ENCODE results near the gene EMX2.

EMX2 gene

DNA sequence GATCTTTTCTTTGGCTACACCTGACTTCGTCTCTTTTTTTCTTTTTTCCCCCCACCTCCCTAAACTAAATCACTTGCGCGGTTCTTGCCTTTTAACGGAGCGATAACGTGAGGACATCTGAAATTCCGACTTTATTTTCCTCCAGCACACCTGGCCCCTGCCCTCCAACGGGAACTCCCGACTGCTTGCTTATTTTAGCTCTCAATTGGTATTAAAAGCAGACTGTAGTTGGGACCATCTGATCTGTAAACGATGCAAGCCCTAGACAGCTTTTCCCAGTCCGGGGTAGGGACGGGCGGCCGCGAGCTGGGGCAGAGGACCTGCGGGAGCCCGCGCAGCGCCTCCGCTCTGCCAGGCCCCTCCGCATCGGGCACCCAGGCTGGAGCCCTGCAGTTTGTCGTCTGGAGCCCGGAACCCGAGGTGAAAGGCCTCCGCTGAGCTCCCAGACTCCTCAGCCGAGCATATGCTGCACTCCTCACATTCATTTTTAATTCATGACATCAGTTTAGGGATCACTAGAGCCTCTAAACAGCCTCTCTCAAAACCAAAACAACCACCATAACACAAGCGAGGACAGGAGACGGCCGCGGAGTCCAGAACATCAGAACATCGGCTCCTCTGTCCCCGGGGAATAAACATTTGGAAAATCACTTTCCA lies 10.0 kb upstream of the EMX2 start:
- DNase-seq: no peak

DNA sequence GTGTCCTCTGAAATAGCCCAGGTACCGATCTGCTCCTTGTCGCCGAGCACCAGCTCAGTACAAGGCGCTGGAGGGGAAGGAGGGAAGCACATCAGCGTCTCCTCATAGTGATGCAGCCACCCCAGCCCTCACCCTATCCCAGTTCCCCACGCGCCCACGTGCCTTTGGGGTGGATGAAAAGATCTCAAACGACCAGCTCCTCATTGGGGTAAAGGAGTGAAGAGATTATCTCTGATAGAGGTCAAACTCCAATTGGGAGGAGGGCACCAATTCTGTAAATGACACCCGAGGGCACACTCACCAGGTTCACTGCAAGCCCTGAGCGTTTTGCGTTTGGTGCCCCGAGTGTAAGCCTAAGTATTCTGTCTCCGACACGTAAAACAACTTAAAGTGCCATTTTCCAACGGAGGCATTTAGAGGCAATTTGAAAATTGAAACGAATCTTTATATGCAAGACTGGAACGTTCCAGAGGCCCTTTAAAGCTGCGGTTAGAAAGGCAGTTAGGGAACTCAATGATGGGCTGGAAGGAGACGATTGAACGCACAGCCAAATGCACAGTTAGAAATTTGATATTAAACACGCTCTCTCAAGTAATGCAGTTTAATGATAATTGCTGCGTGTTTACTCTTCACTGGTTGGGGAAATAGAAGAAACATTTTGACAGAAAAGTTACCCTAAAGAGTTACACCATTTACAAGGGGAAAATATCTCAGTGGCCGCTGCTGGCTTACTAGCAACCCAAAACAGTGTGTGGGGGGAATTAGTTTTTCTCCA lies 8.9 kb upstream of the EMX2 start:
- DNase-seq: no peak

DNA sequence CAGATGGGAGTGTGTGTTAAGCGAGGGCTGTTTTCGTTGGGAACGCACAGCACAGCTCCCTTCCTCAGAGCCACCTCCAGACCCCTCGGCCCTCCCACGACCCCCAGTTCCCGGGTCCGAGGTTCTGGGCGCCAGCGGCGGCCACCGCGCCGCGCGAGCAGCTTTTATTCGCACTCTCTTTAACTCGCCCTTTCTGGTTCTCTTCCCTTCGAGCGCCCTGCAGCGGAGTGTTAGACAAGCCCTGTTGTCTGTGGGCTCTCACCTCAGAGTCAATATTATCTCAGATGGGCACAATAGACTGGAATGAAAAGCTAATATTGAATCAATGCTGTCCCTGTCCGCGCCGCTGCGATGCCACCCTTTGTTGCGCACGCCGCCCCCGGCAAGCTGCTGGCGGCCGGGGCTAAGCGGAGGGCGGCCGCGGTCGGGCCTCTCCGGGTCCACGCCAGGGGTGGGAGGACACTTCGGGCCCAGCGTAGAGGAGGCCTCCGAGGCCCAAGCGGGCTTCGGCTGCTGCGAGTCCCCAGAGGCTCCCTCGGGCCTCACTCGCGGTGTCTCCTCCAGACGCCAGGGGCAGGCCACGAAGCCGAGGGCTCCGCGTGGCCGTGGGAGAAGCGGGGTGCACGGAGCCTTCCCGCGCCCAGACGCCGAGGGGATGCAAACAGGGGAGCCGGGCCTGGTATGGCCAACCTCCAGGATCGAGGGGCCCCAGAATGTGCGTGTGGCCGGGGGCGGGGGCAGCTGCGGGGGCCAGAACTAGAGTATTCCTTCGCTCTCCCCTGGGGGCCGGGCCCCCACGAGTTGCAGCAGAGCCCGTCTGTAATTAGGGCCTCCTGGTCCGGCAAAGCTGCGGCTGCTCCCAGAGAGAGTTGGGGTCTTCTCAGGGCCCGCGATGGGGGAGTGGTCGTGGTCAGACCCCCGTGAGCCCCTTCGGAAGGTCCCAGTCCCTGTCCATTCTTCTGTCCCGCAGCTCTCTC lies 7.9 kb upstream of the EMX2 start:
- no peak for DNase-seq

DNA sequence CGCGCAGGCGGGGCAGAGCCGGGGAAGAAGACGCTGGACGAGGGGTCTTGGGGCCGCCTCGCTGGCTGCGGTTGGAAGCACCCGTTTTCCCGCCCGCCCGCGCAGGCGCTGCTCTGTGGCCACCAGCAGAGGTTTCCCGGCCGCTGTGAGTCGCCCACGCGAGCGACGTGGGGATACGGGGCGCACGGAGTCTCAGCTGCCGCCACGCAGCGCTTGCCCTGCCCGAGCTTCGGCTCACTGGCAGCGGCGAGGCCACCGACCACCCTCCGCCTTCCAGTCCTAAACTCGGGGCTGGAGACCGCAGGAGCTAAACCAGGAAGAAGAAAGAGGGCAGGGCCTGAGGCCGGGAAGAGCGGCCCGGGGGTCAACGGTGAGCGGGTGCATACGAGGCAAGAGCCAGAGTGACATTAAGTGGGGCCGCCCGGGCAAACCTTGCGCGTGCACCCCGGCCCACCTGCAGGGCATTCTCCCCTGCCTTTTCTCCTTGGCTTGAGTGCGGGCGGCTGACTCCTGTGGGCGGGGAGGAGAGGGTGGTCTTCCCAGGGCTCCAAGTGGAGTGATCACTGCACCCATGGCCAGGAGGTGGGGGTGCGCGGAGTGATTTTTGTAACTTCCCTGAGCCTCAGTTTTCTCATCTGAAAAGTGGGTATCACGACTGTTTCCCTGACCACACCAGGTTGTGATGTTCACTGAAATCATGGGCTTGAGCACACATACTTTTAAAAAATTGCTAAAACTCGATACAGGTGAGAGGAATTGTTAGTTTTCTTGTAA lies 7.1 kb upstream of the EMX2 start:
- no peak for DNase-seq

DNA sequence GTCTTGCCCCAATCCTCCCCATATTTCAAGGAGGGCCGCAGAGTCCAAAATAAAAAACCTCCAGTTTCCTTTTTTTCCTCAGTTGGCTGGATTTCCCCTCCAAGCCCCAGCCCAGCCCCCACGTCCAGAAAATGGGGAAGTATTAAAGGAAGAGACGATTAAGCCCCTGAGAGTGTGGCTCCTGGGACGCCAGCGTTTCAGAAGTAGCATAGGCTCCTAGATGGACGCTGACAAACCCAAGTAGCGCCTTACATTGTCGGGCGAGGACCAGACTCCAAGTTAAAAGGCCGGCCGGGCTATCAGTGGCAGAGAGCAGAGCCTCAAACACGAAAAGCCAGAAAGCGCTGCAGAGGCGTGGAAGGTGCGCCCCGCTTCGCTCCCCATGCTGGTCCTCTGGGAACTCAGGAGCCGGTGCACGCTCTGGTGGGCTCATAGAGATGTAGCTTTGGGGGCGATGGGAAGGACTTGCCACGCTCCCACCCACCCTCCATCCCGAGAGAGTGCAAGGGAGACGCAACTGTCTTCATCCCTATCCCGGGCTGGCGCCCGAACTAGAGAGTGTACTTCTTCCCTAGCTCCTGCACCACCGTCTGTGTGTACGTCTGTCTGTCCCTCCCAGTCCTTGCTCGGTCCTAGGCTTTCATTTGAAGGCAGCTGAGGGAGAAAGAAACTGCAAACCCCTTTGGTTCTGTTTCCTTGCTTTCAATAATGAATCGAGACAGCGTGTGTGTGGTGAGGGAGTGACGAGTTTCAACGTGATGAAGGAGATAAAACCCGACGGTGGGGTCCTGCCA lies 6.3 kb upstream of the EMX2 start:
- DNase-seq: no peak

DNA sequence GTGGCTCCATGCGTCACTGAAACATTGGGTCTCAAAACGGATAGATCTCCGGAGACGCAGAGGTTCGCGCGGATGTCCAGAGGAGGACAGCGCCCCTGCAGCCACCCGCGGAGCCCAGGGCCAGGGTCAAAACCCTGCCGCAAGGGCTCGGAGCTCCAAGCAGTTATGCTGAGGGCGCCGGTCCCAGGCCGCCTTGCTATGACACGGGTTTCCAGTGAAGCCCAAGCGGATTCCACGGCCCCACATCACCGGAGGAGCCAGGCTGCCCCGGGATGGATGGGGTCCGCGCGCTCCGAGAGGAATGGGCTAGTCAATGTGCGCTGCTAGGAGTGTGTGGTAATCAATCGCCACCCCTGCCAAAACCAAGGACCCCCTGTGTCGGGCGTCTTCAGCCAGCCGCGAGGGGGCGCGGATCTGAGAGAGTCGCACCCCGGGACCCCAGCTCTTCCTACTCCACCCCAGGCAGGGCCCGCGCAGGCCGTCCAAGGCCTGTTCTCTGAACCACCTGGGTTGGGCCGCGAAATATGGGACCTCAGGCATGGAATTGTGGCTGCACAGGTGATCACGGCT lies 5.6 kb upstream of the EMX2 start:
- DNase-seq: no peak

DNA sequence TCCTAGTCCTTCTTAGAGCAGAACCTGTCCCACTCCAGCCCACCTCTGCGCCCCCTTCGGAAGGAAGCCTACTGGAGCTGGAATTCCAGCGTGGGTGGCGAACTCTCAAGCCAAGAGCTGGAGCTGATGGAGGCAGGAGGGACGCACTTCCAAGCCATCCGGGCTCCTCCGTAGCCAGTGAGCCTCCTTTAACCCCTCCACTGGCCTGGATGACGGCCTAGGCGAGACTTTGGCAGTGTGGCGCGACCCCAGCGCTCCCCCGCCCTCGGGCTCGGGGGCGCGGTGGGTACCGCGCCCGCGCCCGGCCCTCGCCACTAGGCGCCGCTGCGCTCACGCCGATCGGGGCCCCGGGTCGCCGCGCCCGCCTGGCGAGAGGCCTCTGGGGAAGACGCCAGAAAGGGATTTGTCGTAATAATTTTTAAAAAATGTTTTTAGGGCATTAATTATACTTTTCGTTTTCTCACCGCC lies 5.1 kb upstream of the EMX2 start:
- no peak for DNase-seq

DNA sequence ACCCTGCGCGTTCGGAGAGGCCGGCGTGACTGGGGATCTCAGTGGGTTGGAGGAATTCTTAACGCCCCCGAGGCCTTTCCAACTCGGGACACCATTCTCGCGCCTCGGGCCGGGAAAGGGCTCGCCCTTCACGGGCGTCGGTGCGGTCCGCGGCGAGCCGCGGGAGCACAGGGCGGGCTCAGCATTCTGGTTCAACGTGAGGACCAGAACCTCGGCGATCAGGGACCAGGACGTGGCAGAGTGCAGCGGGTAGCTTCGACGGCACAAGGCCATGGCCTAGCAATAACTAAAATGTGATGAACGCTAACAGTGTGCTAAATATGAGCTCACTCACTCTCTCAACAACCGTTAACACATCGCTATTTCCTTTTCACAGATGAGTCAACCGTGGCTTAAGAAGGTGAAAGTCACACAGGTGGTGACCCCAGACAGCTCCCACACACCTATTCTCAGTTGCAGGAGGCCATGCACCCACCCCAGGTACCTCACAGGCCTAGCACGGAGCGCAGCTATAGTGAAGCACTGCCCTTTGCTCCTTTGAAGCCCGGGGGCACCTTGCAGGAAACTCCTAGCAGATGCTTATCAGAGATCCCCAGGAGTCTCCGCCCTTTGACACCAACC lies 4.5 kb upstream of the EMX2 start:
- no peak for DNase-seq

DNA sequence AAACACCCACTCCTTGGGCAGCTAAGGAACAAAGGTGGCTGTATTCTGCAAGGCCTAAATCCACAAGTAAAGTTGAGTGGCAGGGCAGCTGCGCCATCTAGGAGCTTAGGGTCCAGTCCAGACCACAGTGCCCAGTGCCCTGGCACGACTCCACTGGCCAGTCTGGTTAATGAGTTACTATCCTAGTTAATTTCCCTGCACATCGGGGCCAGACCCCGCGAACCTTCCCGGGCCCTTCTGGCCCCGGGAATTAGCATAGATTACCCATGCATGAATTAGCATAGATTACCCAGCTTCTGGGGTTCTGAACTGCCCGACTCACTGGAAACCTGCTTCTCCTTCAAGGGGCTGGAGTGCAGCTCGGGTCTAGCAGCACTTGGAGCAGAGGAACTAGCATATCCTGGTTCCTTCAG lies 3.2 kb upstream of the EMX2 start:
- no peak for DNase-seq

DNA sequence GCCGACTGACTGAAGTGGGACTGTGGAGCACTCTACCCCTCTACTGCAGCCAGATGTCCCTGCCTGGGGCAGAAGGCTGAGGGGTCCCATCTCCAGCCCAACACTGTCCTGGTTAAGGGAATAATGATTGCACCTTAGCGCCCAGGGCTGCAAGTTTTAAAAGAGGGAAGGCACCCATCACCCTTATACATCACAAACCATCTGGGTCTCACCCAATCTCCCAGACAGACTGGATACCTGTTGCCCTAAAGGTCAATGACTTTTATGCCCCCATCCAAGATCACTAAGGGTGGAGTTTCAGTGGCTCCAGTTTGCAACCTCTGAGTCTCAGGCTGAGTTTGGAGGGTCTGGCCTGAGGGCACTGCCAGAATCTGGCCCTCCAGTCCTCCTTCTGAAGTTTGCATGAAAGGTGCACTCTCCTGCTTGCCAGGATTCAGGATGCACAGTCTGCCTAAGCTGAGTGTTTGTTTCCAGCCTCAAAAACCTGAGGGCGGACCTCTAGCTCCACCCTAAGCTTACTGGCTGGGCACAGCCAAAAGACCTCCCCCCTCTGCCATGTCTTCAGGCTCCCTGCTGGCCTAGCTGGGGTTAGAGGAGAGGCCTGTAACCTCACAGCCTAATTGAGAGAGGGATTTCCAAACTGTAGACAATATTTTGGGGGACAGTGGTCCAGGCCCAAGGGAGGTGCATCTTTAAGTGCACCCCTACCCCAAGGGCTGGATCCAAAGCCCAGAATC lies 2.5 kb upstream of the EMX2 start:
- no peak for DNase-seq

DNA sequence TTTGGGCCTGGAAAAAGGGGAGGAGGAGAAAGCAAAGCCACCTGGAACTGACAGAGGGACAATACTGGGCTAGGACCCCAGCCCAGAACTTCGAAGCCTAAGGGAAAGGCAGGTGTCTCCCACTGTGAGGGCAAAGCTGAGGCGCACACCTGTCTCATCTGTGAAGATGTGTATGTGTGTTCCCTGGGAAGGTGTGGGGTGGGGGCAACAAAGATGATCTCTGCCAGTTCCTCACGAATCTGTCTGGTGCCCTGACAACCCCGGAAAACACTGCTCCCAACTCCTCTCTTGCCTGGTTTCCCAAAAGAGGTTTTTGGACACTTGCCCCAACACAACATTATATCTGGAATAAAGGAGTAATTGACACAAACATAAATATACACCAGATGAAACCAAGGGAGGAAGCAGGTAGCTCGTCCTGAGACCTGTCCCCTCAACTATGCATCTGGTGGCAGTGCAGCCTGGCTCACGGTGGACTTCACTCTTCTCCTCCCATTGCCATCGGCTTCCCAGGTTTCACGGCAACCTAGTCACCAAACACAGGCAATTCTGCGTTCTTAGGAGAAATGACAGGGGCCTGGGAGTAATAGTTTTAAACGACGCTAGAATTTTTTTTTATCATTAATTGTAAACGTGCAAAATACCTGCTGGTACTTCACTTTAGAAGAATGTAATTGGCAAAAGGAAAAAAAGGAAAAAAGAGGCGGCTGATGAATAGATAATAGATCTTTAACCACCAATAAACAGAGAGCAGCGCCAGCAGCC lies 1.7 kb upstream of the EMX2 start:
- no peak for DNase-seq

DNA sequence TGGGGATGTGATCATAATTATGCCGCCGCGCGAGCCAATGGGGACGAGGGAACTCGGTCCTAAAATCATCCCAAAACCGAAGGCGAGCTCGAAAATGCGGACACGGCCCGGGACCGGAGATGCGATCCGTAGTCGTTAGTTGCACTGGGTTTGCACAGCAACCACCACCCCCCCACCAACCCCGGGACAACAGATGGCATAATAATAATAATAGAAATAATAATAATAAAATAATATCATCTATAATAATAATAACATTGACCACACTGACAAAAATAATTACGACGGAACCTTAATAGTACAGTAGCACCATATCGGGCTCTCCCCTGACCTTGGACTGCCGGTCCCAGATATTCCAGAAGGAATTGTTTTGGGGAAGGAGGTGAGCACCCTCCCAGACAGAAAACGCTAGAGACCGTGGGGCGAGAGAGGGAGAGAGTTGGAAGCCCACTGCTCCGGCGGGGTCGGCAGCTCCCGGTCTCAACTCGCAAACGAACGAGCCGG lies 1.1 kb upstream of the EMX2 start:
- DNase-seq: no peak

DNA sequence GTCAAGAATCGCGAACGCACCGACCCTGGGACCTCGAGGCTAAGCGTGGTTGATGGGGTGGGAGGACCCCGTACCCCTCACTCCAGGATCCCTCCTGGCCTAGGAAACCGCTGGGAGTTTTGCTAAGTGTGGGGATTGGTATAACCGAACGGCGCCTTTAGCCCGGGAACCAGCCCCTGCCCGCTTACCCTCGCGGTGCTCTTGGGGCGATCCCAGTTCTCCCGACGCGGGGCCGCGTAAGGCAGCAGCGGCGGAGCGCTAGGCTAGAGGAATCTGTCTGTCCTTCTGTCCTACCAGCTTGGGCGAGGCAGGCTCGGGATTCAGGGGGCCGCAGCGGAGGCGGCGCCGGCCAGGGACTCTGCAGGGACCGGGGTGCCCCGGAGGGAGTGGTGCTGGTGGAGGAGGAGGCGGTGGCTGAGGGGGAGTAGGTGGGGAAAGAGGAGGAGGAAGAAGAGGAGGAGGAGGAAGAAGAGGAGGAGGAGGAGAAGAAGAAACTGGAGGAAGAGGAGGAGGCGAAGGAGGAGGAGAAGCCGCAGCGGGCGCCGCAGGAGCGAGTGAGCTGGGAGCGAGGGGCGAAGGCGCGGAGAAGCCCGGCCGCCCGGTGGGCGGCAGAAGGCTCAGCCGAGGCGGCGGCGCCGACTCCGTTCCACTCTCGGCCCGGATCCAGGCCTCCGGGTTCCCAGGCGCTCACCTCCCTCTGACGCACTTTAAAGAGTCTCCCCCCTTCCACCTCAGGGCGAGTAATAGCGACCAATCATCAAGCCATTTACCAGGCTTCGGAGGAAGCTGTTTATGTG lies 439 bp upstream of the EMX2 start:
- no peak for DNase-seq

DNA sequence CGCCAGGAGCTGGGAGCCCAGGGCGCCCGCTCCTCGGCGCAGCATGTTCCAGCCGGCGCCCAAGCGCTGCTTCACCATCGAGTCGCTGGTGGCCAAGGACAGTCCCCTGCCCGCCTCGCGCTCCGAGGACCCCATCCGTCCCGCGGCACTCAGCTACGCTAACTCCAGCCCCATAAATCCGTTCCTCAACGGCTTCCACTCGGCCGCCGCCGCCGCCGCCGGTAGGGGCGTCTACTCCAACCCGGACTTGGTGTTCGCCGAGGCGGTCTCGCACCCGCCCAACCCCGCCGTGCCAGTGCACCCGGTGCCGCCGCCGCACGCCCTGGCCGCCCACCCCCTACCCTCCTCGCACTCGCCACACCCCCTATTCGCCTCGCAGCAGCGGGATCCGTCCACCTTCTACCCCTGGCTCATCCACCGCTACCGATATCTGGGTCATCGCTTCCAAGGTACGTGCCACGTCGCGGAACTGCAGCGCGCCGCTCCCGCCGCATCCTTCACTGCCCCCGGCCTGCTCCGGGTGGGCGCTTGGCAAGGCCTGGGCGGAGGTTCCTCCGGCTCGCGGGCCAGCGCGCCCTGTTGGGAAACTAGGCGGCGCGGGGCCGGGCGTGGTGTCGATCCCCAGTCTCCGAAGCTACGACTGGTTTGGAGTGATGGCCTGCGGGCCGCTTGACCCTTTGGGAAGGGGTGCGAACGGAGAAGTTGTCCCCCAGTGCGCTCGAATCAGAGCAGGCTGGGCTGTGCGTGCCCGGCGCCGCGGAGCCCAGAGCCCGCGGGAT lies 868 bp downstream of the EMX2 start:
- no peak for DNase-seq

DNA sequence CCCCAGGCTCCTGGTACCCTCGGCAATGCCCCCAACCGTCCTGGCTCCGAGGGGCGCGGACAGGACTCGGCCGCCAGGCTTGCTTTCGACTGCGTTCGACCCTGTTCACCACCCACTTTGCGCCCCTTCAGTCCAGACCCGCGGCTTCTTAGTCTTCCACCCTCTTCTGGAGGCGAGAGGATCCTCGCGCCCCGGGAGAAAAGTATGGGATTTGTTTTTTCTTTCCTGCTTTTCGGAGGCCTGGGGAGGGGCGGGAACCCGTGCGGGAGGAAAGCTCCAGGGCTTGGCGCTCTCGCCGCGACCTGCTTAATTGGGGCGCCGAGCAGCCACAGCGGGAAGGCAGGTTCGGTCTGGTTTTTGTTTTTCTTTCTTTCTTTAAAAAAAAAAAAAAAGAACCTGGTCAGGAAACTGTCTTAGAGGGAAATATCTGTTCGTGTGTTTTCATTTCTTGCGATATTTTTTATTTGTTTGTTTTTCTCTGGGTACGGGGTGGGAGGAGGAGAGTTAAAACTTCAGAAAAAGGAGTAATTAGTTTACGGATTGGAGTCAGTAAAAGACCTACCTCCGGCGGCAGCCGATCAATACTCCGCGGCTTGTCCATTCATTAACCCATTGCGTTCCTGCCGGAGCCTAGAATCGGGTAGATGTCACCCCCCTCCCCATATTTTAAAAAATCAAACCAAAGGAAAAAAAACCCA lies 1.6 kb downstream of the EMX2 start:
- no peak for DNase-seq

DNA sequence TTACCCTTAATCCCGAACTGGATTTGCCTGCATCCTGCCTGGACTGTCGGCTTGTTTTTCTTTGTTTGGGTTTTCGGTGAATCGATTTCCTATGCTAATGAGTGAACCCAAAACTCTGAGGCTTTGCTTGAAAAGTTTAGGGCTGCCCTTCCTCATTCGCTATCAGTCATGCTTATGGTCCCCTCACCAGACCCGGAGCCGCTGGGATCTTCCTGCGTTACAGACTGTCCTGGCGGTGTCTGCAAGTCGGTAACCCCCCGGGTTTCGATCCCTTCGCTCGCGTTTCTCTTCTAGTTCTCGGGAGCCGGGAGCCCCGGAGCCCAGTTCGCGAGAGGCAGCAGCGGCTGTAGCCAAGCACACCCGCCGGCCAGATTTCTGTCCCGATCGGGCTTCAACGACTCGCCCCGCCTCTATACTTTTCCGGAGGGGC lies 2.2 kb downstream of the EMX2 start:
- DNase-seq: no peak

Measured in stimulated activated CD4-positive, alpha-beta T cell treated with anti-CD3 and anti-CD28 coated beads, Interleukin-4, amount 100 ng/mL, for 4 hours (primary cell).